Activated T-cell treated with anti-CD3 and anti-CD28 coated beads, Interleukin-2, amount 50 U/mL, for 4 hours (primary cell): ENCODE results near the gene ADPGK. TPM values are rescaled to one million over a fixed set of nuclear protein-coding genes. Genes with fewer than 3 reads are reported as not detected.

Experiments
- ATAC-seq, 2 donors: fragments of 200-7000 bp; cut with Tn5 transposase; one replicate each; pipeline ENCODE4 v1.10.0; 2021
- DNase-seq: peaks from one replicate; pipeline ENCODE4 v3.0.0-alpha.2; 2020
- H3K27me3 Mint-ChIP-seq: one replicate; pipeline ENCODE4 v1.8.0; 2021; ENCODE audit warnings: low read depth, mixed read lengths
- H3K36me3 Mint-ChIP-seq: one replicate; pipeline ENCODE4 v1.8.0; 2022; ENCODE audit warnings: mixed read lengths; ENCODE audit not compliant: insufficient read depth
- H3K4me1 Mint-ChIP-seq: one replicate; pipeline ENCODE4 v1.8.0; 2021; ENCODE audit warnings: low read depth, mixed read lengths
- H3K4me3 Mint-ChIP-seq: one replicate; pipeline ENCODE4 v1.8.0; 2021; ENCODE audit warnings: mild to moderate bottlenecking, moderate library complexity, mixed read lengths
- H3K9me3 Mint-ChIP-seq: one replicate; pipeline ENCODE4 v1.8.0; 2021; ENCODE audit warnings: mixed read lengths
- total RNA-seq, 3 donors: library from RNA; stranded (reverse); gene quantifications; one replicate each; pipeline ENCODE4 v1.2.1, GENCODE V29; 2021

The ADPGK gene
- total RNA-seq, 3 donors from 2014 or later: 79.0 to 81.9 (median 81.8) TPM

- no peak for ATAC-seq
- Mint-ChIP-seq H3K36me3 (no peaks in the 10 kb centered on the region), H3K27me3 (peaks cover 27% of the 10 kb centered on the region), H3K9me3 (no peaks in the 10 kb centered on the region), H3K4me1 (peaks cover 7% of the 10 kb centered on the region), H3K4me3 (peak overlapping the region; percentile 64)
- DNase-seq: no peak
These were observed 14.3 kb upstream of the ADPGK start for GRCh38 chr15:72797834-72798233.

GRCh38 chr15:72797338-72797689 is 13.8 kb upstream of the ADPGK start:
- ATAC-seq (peak in 1 of 2 donors; percentile 12), DNase-seq (no peak)
- Mint-ChIP-seq H3K27me3 (peaks cover 28% of the 10 kb centered on the region), H3K4me1 (peaks cover 7% of the 10 kb centered on the region), H3K9me3 (no peaks in the 10 kb centered on the region), H3K4me3 (peak overlapping the region; percentile 78), H3K36me3 (no peaks in the 10 kb centered on the region)

GRCh38 chr15:72796515-72797337 is 13.2 kb upstream of the ADPGK start:
- Mint-ChIP-seq H3K4me1 (peaks cover 7% of the 10 kb centered on the region), H3K27me3 (peaks cover 26% of the 10 kb centered on the region), H3K4me3 (peak overlapping the region; percentile 83), H3K9me3 (no peaks in the 10 kb centered on the region), H3K36me3 (no peaks in the 10 kb centered on the region)
- DNase-seq: peak; percentile 22
- peak; percentile 92 to 94 for ATAC-seq

GRCh38 chr15:72796210-72796514 is 12.6 kb upstream of the ADPGK start:
- ATAC-seq (peak in 1 of 2 donors; percentile 15), DNase-seq (no peak)
- H3K4me1 Mint-ChIP-seq: peaks cover 7% of the 10 kb centered on the region
- peak overlapping the region; percentile 83 for H3K4me3 Mint-ChIP-seq
- H3K9me3 Mint-ChIP-seq: no peaks in the 10 kb centered on the region
- peaks cover 25% of the 10 kb centered on the region for H3K27me3 Mint-ChIP-seq
- H3K36me3 Mint-ChIP-seq: no peaks in the 10 kb centered on the region

GRCh38 chr15:72793766-72794660 is 10.5 kb upstream of the ADPGK start:
- H3K4me1 Mint-ChIP-seq: peaks cover 7% of the 10 kb centered on the region
- peaks cover 10% of the 10 kb centered on the region for H3K27me3 Mint-ChIP-seq
- DNase-seq (no peak), ATAC-seq (no peak)
- H3K36me3 Mint-ChIP-seq: no peaks in the 10 kb centered on the region
- no peaks in the 10 kb centered on the region for H3K9me3 Mint-ChIP-seq
- H3K4me3 Mint-ChIP-seq: no peak overlapping the region

GRCh38 chr15:72792431-72792830 is 8.9 kb upstream of the ADPGK start:
- ATAC-seq (no peak), DNase-seq (no peak)
- Mint-ChIP-seq H3K9me3 (no peaks in the 10 kb centered on the region), H3K27me3 (peaks cover 7% of the 10 kb centered on the region), H3K36me3 (no peaks in the 10 kb centered on the region), H3K4me1 (peaks cover 7% of the 10 kb centered on the region), H3K4me3 (no peak overlapping the region)

- ATAC-seq (no peak), DNase-seq (no peak)
- no peak overlapping the region for H3K4me3 Mint-ChIP-seq
- no peaks in the 10 kb centered on the region for H3K36me3 Mint-ChIP-seq
- peaks cover 21% of the 10 kb centered on the region for H3K4me1 Mint-ChIP-seq
- no peaks in the 10 kb centered on the region for H3K9me3 Mint-ChIP-seq
- peaks cover 4% of the 10 kb centered on the region for H3K27me3 Mint-ChIP-seq
These were observed 6.8 kb upstream of the ADPGK start for GRCh38 chr15:72790302-72790910.

- Mint-ChIP-seq H3K36me3 (no peaks in the 10 kb centered on the region), H3K27me3 (peaks cover 2% of the 10 kb centered on the region), H3K4me3 (no peak overlapping the region), H3K4me1 (peaks cover 40% of the 10 kb centered on the region), H3K9me3 (no peaks in the 10 kb centered on the region)
- no peak for DNase-seq
- no peak for ATAC-seq
These were observed 4.0 kb upstream of the ADPGK start for GRCh38 chr15:72787526-72787925.

GRCh38 chr15:72786676-72787345 is 3.3 kb upstream of the ADPGK start:
- Mint-ChIP-seq H3K36me3 (peaks cover 2% of the 10 kb centered on the region), H3K4me3 (peak overlapping the region; percentile 24), H3K4me1 (peaks cover 44% of the 10 kb centered on the region), H3K9me3 (no peaks in the 10 kb centered on the region), H3K27me3 (no peaks in the 10 kb centered on the region)
- no peak for ATAC-seq
- DNase-seq: no peak

GRCh38 chr15:72786242-72786641 is 2.7 kb upstream of the ADPGK start:
- Mint-ChIP-seq H3K4me1 (peaks cover 49% of the 10 kb centered on the region), H3K9me3 (no peaks in the 10 kb centered on the region), H3K36me3 (peaks cover 7% of the 10 kb centered on the region), H3K4me3 (no peak overlapping the region), H3K27me3 (no peaks in the 10 kb centered on the region)
- DNase-seq (no peak), ATAC-seq (no peak)

GRCh38 chr15:72785841-72786240 is 2.3 kb upstream of the ADPGK start:
- H3K9me3 Mint-ChIP-seq: no peaks in the 10 kb centered on the region
- H3K4me1 Mint-ChIP-seq: peaks cover 53% of the 10 kb centered on the region
- H3K36me3 Mint-ChIP-seq: peaks cover 11% of the 10 kb centered on the region
- no peaks in the 10 kb centered on the region for H3K27me3 Mint-ChIP-seq
- no peak for DNase-seq
- no peak for ATAC-seq
- no peak overlapping the region for H3K4me3 Mint-ChIP-seq

- Mint-ChIP-seq H3K4me3 (peak overlapping the region; percentile 51), H3K36me3 (peaks cover 15% of the 10 kb centered on the region), H3K4me1 (peaks cover 57% of the 10 kb centered on the region), H3K27me3 (no peaks in the 10 kb centered on the region), H3K9me3 (no peaks in the 10 kb centered on the region)
- DNase-seq: peak; percentile 12
- ATAC-seq: peak; percentile 2 to 15
These were observed 1.9 kb upstream of the ADPGK start for GRCh38 chr15:72785432-72785831.

GRCh38 chr15:72784456-72784876 is 908 bp upstream of the ADPGK start:
- peaks cover 22% of the 10 kb centered on the region for H3K36me3 Mint-ChIP-seq
- H3K4me3 Mint-ChIP-seq: peak overlapping the region; percentile 94
- ATAC-seq: peak; percentile 9 to 13
- peaks cover 66% of the 10 kb centered on the region for H3K4me1 Mint-ChIP-seq
- H3K27me3 Mint-ChIP-seq: no peaks in the 10 kb centered on the region
- DNase-seq: no peak
- H3K9me3 Mint-ChIP-seq: no peaks in the 10 kb centered on the region
